Left forelimb (tissue), 1 donor: ENCODE measurements around the gene CPN1.
"Not testable (repeated sequence)": the region's sequence is repeated elsewhere in the genome, so short reads cannot be mapped to it uniquely, and the experiment has no call there.

ENCODE experiments used
- DNase-seq: peaks from one replicate; pipeline ENCODE4 v3.0.0-alpha.2; 2018; ENCODE audit warnings: low spot score

Gene CPN1

DNA sequence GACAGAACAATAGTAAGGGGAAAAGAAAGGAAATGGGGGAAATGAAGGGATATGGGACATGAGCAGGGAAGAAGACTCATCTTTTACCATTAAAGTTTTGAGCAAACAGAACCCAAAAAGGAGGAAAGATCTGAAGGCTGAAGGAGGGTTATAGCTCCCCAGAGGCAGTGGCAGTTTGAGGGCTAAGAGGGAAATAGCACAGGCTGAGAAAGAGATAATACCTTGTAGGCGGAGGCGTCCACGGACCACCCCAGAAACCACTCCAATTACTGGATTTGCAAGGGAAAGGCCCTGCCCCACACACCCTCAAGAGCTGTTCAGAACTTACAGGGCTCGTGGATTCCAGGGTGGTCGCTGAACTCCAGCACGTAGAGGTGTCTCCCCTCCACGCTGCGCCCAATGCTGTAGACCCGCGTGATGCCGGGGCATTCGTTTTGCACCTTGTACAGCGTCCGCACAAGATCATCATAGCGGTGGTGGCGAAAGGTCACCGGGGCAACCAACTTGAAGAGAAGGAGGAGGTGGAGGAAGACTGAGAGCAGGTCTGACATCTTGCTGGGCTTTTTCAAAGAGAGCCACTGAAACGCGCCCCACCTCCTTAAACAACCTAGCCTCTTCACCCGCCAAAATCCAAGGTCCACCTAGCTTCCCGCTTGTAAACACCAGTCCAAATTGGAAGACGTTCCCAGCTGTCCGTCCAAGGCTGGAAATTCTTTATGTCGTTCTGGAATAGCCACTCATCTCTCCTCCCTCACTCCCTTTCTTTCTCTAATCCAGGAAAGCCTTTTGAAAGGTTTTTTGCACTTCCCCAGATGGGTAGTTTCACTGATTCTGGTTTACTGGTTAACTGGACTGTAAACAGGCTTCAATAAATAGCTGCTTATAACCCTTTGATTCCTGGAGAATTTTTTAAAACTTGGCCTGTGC is at the start of gene CPN1:
CPN1 (minus strand) TSS at position 795 of the 927 bp plus-strand sequence; CDS start at position 551, 244 bp downstream.
- DNase-seq, result no peak

GRCh38 chr10:100130831-100131230 is 49.2 kb upstream of the CPN1 start:
- no peak for DNase-seq

GRCh38 chr10:100129424-100129823 is 47.8 kb upstream of the CPN1 start:
- DNase-seq, result no peak

DNA sequence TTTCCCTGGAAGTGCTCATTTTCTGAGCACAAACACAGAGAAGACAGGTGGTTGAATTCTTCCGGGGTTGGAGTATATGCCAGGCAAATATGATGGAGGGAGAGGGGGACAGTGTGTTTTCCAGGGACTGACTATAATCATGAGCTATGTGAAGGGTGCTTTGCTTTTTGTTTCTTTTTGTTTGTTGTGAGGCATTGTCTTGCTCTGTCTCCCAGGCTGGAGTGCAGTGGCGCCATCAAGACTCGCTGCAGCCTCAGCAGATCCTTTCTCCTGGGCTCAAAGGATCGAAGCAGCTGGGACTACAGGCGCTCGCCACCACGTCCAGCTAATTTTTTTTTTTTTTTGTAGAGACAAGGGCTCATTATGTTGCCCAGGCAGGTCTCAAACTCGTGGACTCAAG is 47.3 kb upstream of the CPN1 start:
- no peak for DNase-seq

DNA sequence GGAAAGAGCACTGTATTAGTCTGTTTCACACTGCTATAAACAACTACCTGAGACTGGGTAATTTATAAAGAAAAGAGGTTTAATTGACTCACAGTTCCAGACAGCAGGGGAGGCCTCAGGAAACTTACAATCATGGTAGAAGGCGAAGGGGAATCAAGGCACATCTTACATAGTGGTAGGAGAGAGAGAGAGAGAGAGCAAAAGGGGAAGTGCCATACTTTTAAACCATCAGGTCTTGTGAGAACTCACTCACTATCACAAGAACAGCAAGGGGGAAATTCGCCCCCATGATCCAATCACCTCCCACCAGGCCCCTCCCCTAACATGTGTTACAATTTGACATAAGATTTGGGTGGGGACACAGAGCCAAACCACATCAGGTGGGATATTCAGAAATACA is 43.7 kb upstream of the CPN1 start:
- not testable (repeated sequence) for DNase-seq

- no peak for DNase-seq
Observed at GRCh38 chr10:100124097-100124496, 42.4 kb upstream of the CPN1 start.

- no peak for DNase-seq
Observed at GRCh38 chr10:100122780-100123179, 41.1 kb upstream of the CPN1 start.

GRCh38 chr10:100120550-100120949 is 38.9 kb upstream of the CPN1 start:
- no peak for DNase-seq

DNA sequence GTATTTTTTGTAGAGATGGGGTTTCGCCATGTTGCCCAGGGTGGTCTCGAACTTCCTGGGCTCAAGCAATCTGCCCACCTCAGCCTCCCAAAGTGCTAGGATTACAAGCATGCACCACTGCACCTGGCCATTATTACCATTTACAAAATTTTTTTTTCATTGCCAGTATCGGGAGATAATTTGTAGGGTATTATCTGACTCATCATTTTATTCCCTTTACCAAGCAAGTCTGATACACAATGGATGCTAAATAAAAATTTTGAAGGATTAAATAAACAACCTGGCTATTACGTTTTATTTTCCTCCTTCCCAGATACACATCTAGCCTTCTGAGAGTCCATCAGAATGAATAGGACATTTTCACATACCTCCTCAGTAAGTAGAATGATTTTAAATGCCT is 38.1 kb upstream of the CPN1 start:
- no peak for DNase-seq

DNA sequence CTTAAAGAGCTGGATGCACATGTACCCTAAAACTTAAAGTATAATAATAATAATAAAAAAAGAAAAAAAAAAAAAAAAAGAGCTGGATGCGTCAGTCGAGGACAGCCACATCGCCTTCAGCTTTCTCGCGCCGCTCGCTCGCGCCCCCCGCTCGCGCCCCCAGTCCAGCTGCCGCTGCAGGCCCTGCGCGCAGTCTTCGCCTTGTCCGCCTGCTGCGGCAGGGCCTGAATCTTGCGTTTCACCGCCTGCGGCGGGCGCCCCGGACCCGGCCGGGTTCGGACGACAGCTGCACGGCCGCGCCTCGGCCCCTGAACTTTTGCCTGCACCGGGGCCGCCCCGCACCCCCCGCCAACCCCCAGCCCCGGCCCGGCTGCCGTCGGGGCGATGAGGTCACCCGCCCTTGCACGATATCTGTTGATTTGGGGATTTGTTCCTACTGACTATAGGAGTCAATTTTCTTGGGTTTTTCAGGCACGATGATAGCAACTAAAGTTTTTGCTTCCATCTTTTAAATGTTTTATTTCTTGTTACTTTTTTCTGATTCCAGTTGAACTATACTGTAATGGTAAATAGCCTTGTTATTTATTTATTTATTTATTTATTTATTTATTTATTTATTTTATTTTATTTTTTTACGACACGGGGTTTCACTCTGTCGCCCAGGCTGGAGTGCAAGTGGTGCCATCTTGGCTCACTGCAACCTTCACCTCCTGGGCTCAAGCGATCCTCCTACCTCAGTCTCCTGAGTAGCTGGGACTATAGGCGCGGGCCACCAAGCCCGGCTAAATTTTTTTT is 33.5 kb upstream of the CPN1 start:
- DNase-seq, result no peak

DNA sequence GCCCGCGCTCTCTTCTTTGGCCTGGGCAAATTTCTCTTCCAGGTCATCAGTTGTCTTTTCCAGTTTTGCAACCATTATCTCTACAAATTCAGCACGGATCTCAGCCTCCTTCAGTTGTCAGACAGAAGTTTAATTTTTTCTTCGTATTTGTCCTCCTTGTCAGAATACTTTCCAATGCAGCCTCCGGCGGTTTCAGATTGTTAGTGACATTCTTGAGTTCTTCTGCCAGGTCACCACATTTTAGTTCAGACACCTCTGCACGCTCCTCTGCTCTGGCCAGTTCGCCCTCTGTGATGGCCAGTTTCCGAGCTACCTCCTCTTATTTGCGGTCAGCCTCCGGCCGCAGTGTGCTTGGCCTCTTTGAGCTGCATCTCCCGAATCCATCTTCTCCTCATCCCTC is 32.8 kb upstream of the CPN1 start:
- no peak for DNase-seq

- DNase-seq, result no peak
Observed at GRCh38 chr10:100109670-100110069, 28.0 kb upstream of the CPN1 start.

- no peak for DNase-seq
Observed at GRCh38 chr10:100106865-100107264, 25.2 kb upstream of the CPN1 start.

DNA sequence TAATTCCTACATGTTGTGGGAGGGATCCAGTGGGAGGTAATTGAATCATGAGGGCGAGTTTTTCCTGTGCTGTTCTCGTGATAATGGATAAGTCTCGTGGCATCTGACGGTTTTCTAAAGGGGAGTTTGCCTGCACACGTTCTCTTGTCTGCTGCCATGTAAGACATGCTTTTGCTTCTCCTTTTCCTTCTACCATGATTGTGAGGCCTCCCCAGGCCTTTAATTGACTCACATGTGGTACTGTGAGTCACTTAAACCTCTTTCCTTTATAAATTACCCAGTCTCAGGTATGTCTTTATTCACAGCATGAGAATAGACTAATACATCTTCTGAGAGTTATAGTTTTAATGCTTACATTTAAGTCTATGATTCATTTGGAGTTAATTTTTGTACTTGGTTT is 22.6 kb upstream of the CPN1 start:
- DNase-seq, result no peak

- no peak for DNase-seq
Observed at GRCh38 chr10:100103581-100103980, 21.9 kb upstream of the CPN1 start.

DNA sequence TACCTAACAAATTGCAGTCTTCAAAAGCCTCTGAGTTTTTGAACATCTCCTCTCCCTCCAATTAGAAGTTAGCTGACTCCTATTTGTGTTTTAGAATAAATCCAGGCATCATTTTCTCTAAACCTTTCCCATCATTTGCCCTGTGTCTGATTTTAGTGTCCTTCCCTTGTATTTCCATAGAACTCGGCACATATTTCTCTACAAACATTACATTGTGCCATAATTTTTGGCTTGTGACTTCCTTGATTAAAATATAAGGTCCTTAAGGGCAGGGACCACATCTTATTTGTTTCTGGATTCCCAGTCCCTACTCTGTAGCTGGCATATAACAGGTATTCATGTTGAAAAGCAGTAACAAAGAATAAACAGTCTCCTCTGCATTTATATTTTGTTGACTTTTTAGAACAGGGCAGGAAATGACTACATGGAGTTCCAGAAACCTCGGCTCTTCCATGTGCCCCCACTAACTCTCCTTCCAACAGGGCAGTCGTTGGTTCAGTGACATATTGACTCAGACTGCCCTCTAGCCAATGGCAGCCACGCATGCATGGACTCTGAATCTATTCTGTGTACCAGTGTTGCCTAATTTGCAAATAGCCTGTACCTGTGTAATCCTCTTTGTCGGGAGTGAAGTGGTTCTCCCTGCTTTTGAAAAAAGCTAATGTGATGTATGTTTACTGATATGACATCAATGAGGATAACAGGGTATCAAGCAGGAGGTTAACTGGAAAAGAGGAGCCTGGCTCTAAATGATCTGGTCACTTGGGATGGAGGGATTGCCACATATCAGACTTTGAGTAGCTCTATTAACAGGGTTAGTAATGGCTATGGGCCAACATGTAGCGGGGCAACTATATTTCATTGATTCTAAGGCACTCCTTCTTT is 19.8 kb upstream of the CPN1 start:
- no peak for DNase-seq

GRCh38 chr10:100100651-100101184 is 19.0 kb upstream of the CPN1 start:
- DNase-seq, result no peak

DNA sequence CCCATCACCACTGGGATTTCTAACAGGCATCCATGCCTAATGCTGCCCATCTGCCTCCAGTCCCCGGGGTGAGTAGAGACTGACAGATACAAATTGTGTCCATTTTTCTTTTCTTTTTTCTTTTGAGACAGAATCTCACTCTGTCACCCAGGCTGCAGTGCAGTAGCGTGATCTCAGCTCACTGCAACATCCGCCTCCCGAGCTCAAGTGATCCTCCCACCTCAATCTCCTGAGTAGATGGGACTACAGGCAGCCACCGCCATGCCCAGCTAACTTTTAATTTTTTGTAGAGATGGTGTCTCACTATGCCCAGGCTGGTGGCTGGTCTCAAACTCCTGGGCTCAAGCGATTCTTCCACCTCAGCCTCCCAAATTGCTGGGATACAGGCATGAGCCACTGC is 7.6 kb upstream of the CPN1 start:
- DNase-seq, result no peak

DNA sequence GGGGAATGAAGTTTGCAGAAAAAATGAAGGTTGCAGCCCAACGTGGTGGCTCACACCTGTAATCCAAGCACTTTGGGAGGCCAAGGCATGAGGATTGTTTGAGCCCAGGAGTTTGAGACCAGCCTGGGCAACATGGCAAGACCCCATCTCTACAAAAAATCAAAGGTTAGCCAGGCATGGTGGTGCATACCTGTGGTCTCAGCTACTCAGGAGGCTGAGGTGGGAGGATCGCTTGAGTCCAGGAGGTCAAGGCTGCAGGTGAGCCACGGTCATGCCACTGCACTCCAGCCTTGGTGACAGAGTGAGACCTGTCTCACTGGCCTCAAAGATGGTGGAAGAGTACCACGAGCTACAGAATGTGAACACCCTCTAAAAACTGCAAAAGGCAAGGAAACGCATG is 5.0 kb upstream of the CPN1 start:
- DNase-seq, result not testable (repeated sequence)

GRCh38 chr10:100085596-100085995 is 3.9 kb upstream of the CPN1 start:
- no peak for DNase-seq

DNA sequence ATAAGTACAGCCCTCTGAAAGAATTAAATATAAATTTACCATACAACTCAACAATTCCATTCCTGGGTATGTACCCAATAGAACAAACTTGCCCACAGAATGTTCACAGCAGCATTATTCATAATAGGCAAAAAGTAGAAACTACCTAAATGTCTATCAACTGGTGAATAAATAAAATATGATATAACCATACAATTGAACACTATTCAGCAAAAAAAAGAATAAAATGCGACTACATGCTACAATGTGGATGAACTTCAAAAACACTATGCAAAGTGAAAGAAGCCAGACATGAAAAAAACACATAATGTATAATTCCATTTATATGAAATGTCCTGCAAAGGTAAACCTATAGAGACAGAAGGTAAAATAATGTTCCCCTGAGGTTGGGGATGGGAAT is 2.0 kb upstream of the CPN1 start:
- DNase-seq, result no peak

- DNase-seq, result not testable (repeated sequence)
Observed at GRCh38 chr10:100082276-100082675, 607 bp upstream of the CPN1 start.
